DOHH2 (cell line): ENCODE measurements around the gene TPRA1.

Experiments
- H3F3A ChIP-seq: fragments of 200-600 bp; sonication (generic), shearing (Covaris generic); 2 replicates; pipeline ENCODE4 v1.6.0; 2016; ENCODE audit warnings: antibody characterized with exemption, mild to moderate bottlenecking; ENCODE audit not compliant: control insufficient read depth, insufficient read depth
- H3K27ac ChIP-seq: fragments of 200-600 bp; sonication (generic); 2 replicates; pipeline ENCODE4 v1.5.1; 2014; ENCODE audit warnings: low read depth, mild to moderate bottlenecking, low read length, moderate library complexity
- H3K27me3 ChIP-seq: fragments of 200-600 bp; sonication (generic); 2 replicates; pipeline ENCODE4 v1.6.1; 2014; ENCODE audit warnings: mild to moderate bottlenecking, low read length, mixed read lengths; ENCODE audit not compliant: control insufficient read depth
- H3K36me3 ChIP-seq: fragments of 200-600 bp; sonication (generic); 2 replicates; pipeline ENCODE4 v1.6.1; 2014; ENCODE audit warnings: mild to moderate bottlenecking, low read length, moderate library complexity, mixed read lengths; ENCODE audit not compliant: control insufficient read depth
- H3K4me1 ChIP-seq: fragments of 200-600 bp; sonication (generic); 2 replicates; pipeline ENCODE4 v1.6.1; 2014; ENCODE audit warnings: mild to moderate bottlenecking, low read length, mixed read lengths; ENCODE audit not compliant: control insufficient read depth
- H3K4me2 ChIP-seq: fragments of 200-600 bp; sonication (generic); 2 replicates; pipeline ENCODE4 v1.6.0; 2014; ENCODE audit warnings: mild to moderate bottlenecking, low read length, moderate library complexity
- H3K4me3 ChIP-seq: fragments of 200-600 bp; sonication (generic); 2 replicates; pipeline ENCODE4 v1.5.1; 2014; ENCODE audit warnings: mild to moderate bottlenecking, low read length, mixed read lengths
- H3K79me2 ChIP-seq: fragments of 200-600 bp; sonication (generic); 2 replicates; pipeline ENCODE4 v1.6.1; 2014; ENCODE audit warnings: mild to moderate bottlenecking, low read length, mixed read lengths; ENCODE audit not compliant: control insufficient read depth
- H3K9me2 ChIP-seq: fragments of 200-600 bp; sonication (generic); replicated peaks from 2 replicates; pipeline ENCODE4 v1.6.1; 2014; ENCODE audit warnings: mild to moderate bottlenecking, low read length, mixed read lengths; ENCODE audit not compliant: control insufficient read depth
- H3K9me3 ChIP-seq: fragments of 200-600 bp; sonication (generic); 2 replicates; pipeline ENCODE4 v1.6.1; 2014; ENCODE audit warnings: antibody characterized with exemption, low read length, mixed read lengths; ENCODE audit not compliant: control insufficient read depth, insufficient read depth
- H4K20me1 ChIP-seq: fragments of 200-600 bp; sonication (generic); 2 replicates; pipeline ENCODE4 v1.6.0; 2014; ENCODE audit warnings: low read depth, mild to moderate bottlenecking, antibody characterized with exemption, low read length, moderate library complexity; ENCODE audit not compliant: control insufficient read depth, insufficient read depth
- EZH2phosphoT487 ChIP-seq: fragments of 200-600 bp; sonication (generic); IDR thresholded peaks from 2 replicates; pipeline ENCODE4 v1.6.1; 2017; ENCODE audit warnings: borderline replicate concordance, mild to moderate bottlenecking, antibody characterized with exemption, low read length, moderate library complexity, mixed read lengths
- TF ChIP-seq, protein P1 (sequence below): fragments of 200-600 bp; sonication (generic); IDR thresholded peaks from one replicate; pipeline ENCODE4 v1.5.1; 2014; ENCODE audit warnings: antibody characterized with exemption, mild to moderate bottlenecking, low read depth, low read length; ENCODE audit not compliant: poor library complexity, severe bottlenecking

Gene TPRA1

DNA sequence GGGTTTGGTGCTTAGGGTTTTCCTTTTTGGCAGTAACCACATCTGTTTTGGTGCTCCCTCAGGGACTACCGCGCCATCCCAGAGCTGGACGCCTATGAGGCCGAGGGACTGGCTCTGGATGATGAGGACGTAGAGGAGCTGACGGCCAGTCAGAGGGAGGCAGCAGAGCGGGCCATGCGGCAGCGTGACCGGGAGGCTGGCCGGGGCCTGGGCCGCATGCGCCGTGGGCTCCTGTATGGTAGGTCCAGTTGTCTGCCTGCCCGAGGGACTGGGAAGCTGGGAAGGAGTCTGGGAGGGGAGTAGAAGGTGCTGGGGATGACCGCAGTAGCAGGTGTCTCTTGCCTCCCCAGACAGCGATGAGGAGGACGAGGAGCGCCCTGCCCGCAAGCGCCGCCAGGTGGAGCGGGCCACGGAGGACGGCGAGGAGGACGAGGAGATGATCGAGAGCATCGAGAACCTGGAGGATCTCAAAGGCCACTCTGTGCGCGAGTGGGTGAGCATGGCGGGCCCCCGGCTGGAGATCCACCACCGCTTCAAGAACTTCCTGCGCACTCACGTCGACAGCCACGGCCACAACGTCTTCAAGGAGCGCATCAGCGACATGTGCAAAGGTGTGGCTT is 14.1 kb upstream of the TPRA1 start:
- Histone ChIP-seq H3K36me3 (peaks cover 100% of the 10 kb centered on the region), H3K4me3 (no peak overlapping the region), H3K79me2 (peaks cover 94% of the 10 kb centered on the region)

DNA sequence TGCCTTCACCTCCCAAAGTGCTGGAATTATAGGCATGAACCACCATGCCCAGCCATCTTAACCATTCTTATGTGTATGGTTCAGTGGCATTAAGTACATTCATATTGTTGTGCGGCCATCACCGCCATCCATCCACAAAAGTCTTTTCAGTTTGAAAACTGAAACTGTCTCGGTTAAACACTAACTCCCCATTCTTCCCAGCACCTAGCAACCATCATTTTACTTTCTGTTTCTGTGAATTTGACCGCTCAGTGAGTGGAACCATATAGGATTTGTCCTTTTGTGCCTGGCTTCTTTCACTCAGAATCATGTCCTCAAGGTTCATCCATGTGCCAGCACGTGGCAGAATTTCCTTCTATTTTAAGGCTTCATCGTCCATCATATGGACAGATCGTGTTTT is 13.5 kb upstream of the TPRA1 start:
- peaks cover 95% of the 10 kb centered on the region for H3K79me2 ChIP-seq
- no peak for TF ChIP-seq EZH2phosphoT487
- TF ChIP-seq, protein P1, sequence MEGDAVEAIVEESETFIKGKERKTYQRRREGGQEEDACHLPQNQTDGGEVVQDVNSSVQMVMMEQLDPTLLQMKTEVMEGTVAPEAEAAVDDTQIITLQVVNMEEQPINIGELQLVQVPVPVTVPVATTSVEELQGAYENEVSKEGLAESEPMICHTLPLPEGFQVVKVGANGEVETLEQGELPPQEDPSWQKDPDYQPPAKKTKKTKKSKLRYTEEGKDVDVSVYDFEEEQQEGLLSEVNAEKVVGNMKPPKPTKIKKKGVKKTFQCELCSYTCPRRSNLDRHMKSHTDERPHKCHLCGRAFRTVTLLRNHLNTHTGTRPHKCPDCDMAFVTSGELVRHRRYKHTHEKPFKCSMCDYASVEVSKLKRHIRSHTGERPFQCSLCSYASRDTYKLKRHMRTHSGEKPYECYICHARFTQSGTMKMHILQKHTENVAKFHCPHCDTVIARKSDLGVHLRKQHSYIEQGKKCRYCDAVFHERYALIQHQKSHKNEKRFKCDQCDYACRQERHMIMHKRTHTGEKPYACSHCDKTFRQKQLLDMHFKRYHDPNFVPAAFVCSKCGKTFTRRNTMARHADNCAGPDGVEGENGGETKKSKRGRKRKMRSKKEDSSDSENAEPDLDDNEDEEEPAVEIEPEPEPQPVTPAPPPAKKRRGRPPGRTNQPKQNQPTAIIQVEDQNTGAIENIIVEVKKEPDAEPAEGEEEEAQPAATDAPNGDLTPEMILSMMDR: no peak
- H3K9me2 ChIP-seq: no peaks in the 10 kb centered on the region
- H3K4me2 ChIP-seq: no peak overlapping the region
- no peaks in the 10 kb centered on the region for H3K9me3 ChIP-seq
- H3K4me1 ChIP-seq: peaks cover 50% of the 10 kb centered on the region
- H3K36me3 ChIP-seq: peaks cover 100% of the 10 kb centered on the region
- no peak overlapping the region for H3K4me3 ChIP-seq
- peaks cover 13% of the 10 kb centered on the region; the same call in 1 of the 2 replicates for H4K20me1 ChIP-seq
- H3K27me3 ChIP-seq: no peaks in the 10 kb centered on the region
- H3K27ac ChIP-seq: no peak overlapping the region
- H3F3A ChIP-seq: no peaks in the 10 kb centered on the region

More for the DNA sequence above, 14.1 kb upstream of the TPRA1 start:
- TF ChIP-seq, protein P1: no peak
- TF ChIP-seq EZH2phosphoT487: no peak
- peaks cover 18% of the 10 kb centered on the region; the same call in 1 of the 2 replicates for H4K20me1 ChIP-seq
- H3K4me1 ChIP-seq: peaks cover 50% of the 10 kb centered on the region
- H3K9me3 ChIP-seq: no peaks in the 10 kb centered on the region
- H3K27me3 ChIP-seq: no peaks in the 10 kb centered on the region
- no peak overlapping the region for H3K27ac ChIP-seq
- no peaks in the 10 kb centered on the region for H3K9me2 ChIP-seq
- H3F3A ChIP-seq: no peaks in the 10 kb centered on the region
- no peak overlapping the region for H3K4me2 ChIP-seq

DNA sequence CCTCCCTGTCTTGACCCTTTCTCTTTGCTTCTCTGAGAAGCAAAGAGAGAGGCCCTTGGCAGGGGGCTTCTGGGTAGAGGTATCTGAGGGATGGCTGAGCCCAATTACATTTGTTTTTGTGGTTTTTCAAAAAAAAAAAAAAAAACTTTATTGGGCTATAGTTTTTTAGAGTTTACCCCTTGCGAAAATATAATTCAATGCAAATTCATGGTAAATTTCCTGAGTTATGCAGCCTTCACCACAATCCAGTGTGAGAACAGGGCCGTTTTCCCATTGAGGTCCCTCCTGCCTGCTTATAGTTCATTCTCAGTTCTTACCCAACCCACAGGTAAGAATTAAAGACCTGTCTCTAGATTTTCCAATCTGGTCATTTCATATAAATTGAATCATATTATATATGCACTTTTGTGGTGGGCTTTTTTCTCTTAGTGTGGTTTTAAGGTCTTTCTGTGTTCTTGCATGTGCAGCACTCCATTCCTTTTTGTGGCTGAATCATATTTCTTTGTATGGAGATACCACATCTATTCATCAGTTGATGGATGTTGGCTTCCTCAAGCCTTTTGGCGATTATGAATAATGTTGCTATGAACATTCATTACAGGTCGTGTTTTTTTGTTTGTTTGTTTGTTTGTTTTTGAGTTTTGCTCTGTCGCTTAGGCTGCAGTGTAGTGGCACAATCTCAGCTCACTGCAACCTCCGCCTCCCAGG is 10.4 kb upstream of the TPRA1 start:
- TF ChIP-seq EZH2phosphoT487: no peak
- TF ChIP-seq, protein P1: no peak
- peaks cover 8% of the 10 kb centered on the region; the same call in 1 of the 2 replicates for H4K20me1 ChIP-seq
- no peaks in the 10 kb centered on the region for H3K9me3 ChIP-seq
- H3K27ac ChIP-seq: no peak overlapping the region
- peaks cover 83% of the 10 kb centered on the region for H3K36me3 ChIP-seq
- H3F3A ChIP-seq: no peaks in the 10 kb centered on the region
- H3K4me3 ChIP-seq: peak overlapping the region; percentile 93
- no peaks in the 10 kb centered on the region for H3K9me2 ChIP-seq
- peak overlapping the region; percentile 94 for H3K4me2 ChIP-seq
- no peaks in the 10 kb centered on the region for H3K27me3 ChIP-seq
- peaks cover 48% of the 10 kb centered on the region for H3K4me1 ChIP-seq
- H3K79me2 ChIP-seq: peaks cover 93% of the 10 kb centered on the region
